Fibroblast of skin of left quadriceps (primary cell): Measurements from ENCODE around the gene TLCD3B.

Experiments
- DNase-seq, 2 experiments: peaks; one replicate each; pipeline ENCODE4 v3.0.0-alpha.2; 2013; ENCODE audit warnings: low read depth in 2 of 2

The TLCD3B gene

GRCh38 chr16:30030841-30031413 lies at the start of gene TLCD3B:
TLCD3B (minus strand) TSS chr16:30031271; CDS start chr16:30030527, 744 bp downstream.
- DNase-seq, result no peak

- DNase-seq, result no peak
Observed at GRCh38 chr16:30079480-30079879, 48.4 kb upstream of the TLCD3B start.

- DNase-seq, result no peak
Observed at GRCh38 chr16:30078744-30079143, 47.7 kb upstream of the TLCD3B start.

GRCh38 chr16:30077656-30078055 lies 46.6 kb upstream of the TLCD3B start:
- no peak for DNase-seq

- DNase-seq, result no peak
Observed at GRCh38 chr16:30076276-30076791, 45.3 kb upstream of the TLCD3B start.

- DNase-seq, result peak; percentile 64 to 71
Observed at GRCh38 chr16:30075503-30076275, 44.6 kb upstream of the TLCD3B start, which contains the start of gene PPP4C. PPP4C (plus strand) TSS chr16:30075994; CDS start chr16:30076378, 384 bp downstream.

GRCh38 chr16:30070490-30070889 lies 39.4 kb upstream of the TLCD3B start:
- no peak for DNase-seq

- DNase-seq, result no peak
Observed at GRCh38 chr16:30069611-30070462, 38.8 kb upstream of the TLCD3B start.

- no peak for DNase-seq
Observed at GRCh38 chr16:30068750-30069610, 37.9 kb upstream of the TLCD3B start.

- no peak for DNase-seq
Observed at GRCh38 chr16:30068333-30068732, 37.3 kb upstream of the TLCD3B start.

GRCh38 chr16:30067584-30067916 lies 36.5 kb upstream of the TLCD3B start:
- DNase-seq, result no peak

- DNase-seq, result no peak
Observed at GRCh38 chr16:30066761-30067583, 35.9 kb upstream of the TLCD3B start.

GRCh38 chr16:30065943-30066760 lies 35.1 kb upstream of the TLCD3B start:
- peak in 1 of 2 experiments; percentile 12 for DNase-seq

GRCh38 chr16:30065102-30065942 lies 34.3 kb upstream of the TLCD3B start, which contains the start of gene ALDOA:
ALDOA (plus strand) TSS chr16:30065760; CDS start chr16:30066898, 1,138 bp downstream.
- DNase-seq, result peak; percentile 98 to 99

GRCh38 chr16:30064729-30065101 lies 33.6 kb upstream of the TLCD3B start:
- no peak for DNase-seq

GRCh38 chr16:30063893-30064728 lies 33.0 kb upstream of the TLCD3B start:
- DNase-seq, result peak in 1 of 2 experiments; percentile 7

GRCh38 chr16:30063278-30063892 lies 32.3 kb upstream of the TLCD3B start:
- no peak for DNase-seq
